HG03064 (cell line): ENCODE measurements around the gene DDX23.
A peak's percentile ranks its signal among the peaks of the same experiment; 100 is the strongest.
"Not testable (repeated sequence)": the region's sequence is repeated elsewhere in the genome, so short reads cannot be mapped to it uniquely, and the experiment has no call there.

Experiments used
- ATAC-seq: cut with Tn5 transposase; IDR thresholded peaks from one replicate; pipeline ENCODE4 v1.9.1; 2021; ENCODE audit warnings: low read depth; ENCODE audit not compliant: unreplicated experiment

Gene DDX23

GRCh38 chr12:48851883-48852733 lies at the start of gene DDX23:
TSS of gene DDX23 (minus strand) at chr12:48852163. CDS start at chr12:48845782, 6,381 bp downstream.
- ATAC-seq, result peak; percentile 93

- no peak for ATAC-seq
Observed at GRCh38 chr12:48901278-48901677, 49.3 kb upstream of the DDX23 start.

- no peak for ATAC-seq
Observed at GRCh38 chr12:48899651-48900050, 47.7 kb upstream of the DDX23 start.

GRCh38 chr12:48894271-48894670 lies 42.3 kb upstream of the DDX23 start:
- no peak for ATAC-seq

- ATAC-seq, result peak; percentile 65
Observed at GRCh38 chr12:48890657-48891418, 38.9 kb upstream of the DDX23 start.

- ATAC-seq, result no peak
Observed at GRCh38 chr12:48889679-48890078, 37.7 kb upstream of the DDX23 start.

- no peak for ATAC-seq
Observed at GRCh38 chr12:48883305-48884161, 31.6 kb upstream of the DDX23 start.

- no peak for ATAC-seq
Observed at GRCh38 chr12:48882972-48883304, 31.0 kb upstream of the DDX23 start.

GRCh38 chr12:48882315-48882687 lies 30.3 kb upstream of the DDX23 start:
- ATAC-seq, result no peak

GRCh38 chr12:48881686-48882314 lies 29.8 kb upstream of the DDX23 start:
- no peak for ATAC-seq

GRCh38 chr12:48880647-48881046 lies 28.7 kb upstream of the DDX23 start:
- no peak for ATAC-seq

GRCh38 chr12:48878548-48878947 lies 26.6 kb upstream of the DDX23 start:
- no peak for ATAC-seq

GRCh38 chr12:48875944-48876515 lies 24.1 kb upstream of the DDX23 start:
- no peak for ATAC-seq

- ATAC-seq, result not testable (repeated sequence)
Observed at GRCh38 chr12:48873534-48873933, 21.6 kb upstream of the DDX23 start.

GRCh38 chr12:48873096-48873495 lies 21.1 kb upstream of the DDX23 start:
- ATAC-seq, result no peak

- no peak for ATAC-seq
Observed at GRCh38 chr12:48869191-48869590, 17.2 kb upstream of the DDX23 start.

GRCh38 chr12:48868451-48868850 lies 16.5 kb upstream of the DDX23 start:
- no peak for ATAC-seq

- peak; percentile 45 for ATAC-seq
Observed at GRCh38 chr12:48866052-48866711, 14.2 kb upstream of the DDX23 start.

GRCh38 chr12:48865281-48866051 lies 13.5 kb upstream of the DDX23 start, which contains the start of gene RND1:
TSS of gene RND1 (minus strand) at chr12:48865870. CDS start at chr12:48865767, 103 bp downstream.
- ATAC-seq, result peak; percentile 88
